COLO829 (cell line): Measurements from ENCODE around the gene FBXW12.

Experiments used
- DNase-seq: peaks from one replicate; pipeline ENCODE4 v3.0.0; 2012; ENCODE audit warnings: low spot score

The FBXW12 gene

GRCh38 chr3:48422272-48422671, 50.3 kb downstream of the FBXW12 start:
- no peak for DNase-seq

GRCh38 chr3:48422681-48423080, 50.7 kb downstream of the FBXW12 start:
- DNase-seq: no peak

DNA sequence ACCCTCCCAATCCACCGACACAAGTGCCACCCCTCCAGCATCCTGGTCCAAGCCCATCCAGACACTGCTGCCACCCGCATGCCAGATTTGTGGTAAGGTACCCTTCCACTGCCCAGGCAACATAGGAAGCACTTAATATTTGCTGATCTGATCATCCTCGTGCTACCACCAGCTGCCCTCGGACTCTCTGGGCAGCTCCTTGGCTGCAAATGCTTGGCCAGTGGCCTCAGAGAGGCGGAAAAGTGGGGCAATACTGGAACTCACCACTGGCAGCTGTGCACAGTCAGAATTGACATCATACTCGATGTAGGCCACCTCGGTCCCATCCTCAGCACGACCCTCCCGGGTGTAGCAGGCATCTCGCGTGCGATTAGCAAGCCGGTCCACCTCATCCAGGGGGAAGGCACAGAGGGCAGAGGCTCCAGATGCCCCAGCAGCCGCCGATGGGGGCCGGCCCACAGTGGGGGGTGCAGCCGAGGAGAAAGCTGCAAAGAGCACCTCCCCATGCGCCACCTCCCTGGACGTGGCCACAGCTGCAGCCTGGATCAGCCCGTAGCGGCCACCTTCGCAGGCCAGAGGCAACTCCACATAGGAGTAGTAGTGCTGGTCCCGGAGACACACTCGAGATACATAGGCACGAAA, 51.3 kb downstream of the FBXW12 start:
- no peak for DNase-seq

DNA sequence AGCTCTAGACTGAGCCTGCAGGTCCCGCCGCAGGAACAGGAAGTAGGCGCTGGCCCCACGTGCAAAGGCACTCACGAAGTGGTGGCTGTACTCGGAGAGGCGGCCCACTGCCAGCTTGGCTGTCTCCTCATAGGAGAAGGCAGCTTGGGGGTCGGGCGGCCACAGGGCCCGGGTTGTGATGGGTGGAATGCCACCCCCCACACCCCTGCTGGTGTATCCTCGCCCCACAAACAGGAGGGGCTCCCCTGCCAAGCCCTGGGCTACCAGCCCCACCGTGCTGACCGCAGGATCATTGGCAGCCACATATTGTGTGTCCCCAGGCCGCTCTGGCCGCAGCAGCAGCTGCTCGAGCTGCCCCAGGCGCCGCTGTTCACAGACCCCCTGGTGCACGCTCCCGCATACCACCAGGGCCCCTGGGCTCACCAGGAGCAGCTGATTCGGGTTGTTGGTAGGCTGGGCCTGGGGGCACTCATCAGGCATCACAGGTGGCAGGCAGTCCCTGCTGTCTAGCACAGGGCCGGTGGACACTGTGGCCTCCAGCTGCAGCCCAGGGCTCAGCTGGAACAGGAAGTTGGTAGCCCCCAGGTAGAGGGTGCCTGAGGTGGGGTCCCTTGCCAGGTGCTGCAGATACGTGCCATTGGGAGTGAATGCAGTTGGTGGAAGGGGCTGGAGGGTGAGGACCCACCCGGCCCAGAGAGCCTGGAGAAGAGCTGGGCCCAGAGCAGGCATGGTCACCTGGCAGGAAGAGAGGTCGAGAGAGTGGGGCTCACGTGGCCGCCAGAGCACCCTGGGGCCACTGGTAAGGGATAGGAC, 52.1 kb downstream of the FBXW12 start:
- DNase-seq: no peak

DNA sequence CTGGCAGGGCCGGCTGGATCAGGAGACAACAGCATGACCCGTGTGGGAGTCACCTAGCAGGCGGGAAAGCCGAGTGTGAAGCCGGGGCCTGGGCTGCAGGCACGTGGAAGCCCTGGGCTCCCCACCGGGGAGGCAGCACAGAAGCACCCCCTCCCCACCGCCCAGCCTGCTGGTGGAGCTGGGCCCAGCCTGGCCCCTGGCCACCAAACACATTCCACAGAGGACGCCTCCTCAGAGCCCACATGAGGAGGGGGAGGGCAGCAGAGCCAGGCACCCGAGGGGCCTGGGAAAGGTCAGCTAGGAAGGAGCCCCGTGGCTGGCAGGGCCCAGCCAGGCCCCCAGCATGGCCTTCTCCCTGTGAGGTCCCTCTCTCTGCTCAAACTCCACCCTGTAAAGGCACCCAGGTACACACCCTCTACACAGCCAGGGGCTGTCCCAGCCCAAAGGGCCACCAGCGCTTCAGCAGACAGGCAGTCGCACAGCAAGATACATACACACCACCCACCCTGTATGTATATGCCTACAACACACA, 53.3 kb downstream of the FBXW12 start:
- no peak for DNase-seq

DNA sequence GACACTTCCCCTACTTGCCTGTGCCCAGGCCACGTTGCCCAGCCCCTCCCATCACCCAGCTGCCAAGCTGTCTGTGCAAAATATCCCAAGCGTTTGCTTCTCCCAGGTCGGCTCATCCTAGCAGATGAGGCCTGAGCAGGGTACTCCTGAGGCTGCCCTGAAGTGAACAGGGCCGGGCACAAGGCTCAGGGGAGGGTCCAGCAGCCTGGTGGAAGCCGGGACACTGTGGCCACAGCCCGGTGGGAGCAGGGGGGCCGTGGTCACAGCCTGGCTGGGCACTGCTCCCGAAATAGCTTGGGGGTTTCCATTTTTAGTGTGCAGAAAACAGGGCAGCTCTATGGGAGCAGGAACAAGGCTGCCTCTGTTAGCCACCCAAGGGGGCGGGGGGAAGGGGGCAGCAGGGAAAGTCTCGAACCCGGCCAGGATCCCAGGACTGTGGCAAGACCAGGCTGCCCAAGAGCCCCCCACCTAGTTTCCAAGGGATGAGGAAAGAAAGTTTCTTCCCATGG, 54.4 kb downstream of the FBXW12 start:
- DNase-seq: peak; percentile 81

DNA sequence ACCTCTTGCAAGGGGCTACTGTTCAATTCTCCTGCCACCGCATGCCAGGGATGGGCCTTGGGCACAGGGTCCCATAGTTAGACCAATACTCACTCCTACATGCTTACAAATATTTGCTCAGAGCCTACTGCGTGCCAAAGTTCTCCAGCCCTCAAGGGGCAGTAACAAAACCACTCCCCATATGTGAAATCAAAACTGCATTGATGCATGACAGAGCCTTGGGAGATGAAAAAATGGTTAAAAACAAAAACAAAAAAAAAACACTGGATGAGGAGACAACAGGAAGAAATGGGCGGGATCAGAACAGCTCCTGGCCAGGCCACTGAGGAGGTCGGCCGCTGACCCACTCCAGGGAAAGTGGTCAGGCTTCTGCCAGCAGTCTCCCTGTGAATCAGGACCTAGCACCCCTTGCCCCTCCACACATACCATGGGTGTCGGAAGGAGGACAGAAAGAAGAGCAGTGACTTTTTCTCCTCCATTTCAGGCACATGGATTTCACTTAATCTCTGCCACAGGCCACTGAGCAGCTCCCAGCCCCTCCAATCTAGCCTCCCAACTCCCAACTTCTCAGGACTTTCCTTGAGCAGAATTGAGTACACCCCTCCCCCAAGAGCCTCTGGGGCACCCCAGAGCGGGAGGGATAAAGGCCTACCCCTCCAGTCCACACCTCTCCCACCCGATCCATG, 55.1 kb downstream of the FBXW12 start:
- DNase-seq: peak; percentile 49

DNA sequence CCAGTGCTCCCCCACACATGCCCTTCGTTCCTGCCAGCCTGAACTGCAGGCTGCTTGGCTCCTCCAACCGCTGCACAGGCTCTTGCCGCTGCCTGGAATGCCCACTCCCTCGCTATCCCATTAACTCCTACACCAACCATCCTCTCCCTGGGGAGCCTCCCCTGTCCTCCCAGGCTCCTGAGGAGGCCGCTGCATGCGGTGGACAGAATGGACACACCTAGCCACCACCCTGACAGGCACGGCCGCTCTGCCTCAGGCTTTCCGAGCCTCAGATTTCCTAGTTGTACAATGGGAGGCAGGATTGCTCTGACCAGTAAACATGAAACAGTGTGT, 55.6 kb downstream of the FBXW12 start:
- DNase-seq: no peak

DNA sequence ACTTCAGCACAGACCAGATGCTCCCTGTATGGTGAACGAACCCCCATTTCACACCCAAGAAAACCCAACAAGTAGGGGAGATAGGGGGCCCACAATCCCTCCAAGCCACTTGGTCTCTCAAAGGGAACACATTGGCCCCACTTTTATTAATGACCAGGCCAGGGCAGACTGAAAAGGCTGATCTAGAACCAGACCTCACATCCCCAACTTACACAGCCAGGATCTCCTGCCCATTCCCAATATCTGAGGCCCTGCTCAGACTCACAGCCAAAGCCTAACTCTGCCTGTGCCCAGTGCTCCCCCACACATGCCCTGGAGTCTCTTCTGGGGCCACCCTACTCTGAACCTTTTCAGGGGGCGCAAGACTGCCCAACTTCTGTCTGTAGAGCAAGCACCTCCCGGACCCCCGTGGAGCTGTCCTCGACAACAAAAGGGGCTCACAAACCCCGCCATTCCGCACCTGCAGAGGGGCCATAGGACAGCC, 56.1 kb downstream of the FBXW12 start:
- DNase-seq: no peak

- DNase-seq: no peak
Measured at GRCh38 chr3:48428572-48429316, 56.7 kb downstream of the FBXW12 start.

- no peak for DNase-seq
Measured at GRCh38 chr3:48429317-48429959, 57.4 kb downstream of the FBXW12 start.

- no peak for DNase-seq
Measured at GRCh38 chr3:48429960-48430707, 58.1 kb downstream of the FBXW12 start, which contains the start of gene PLXNB1. PLXNB1 (minus strand) TSS chr3:48430086; CDS start chr3:48424611, 5,475 bp downstream.

GRCh38 chr3:48430708-48431101, 58.7 kb downstream of the FBXW12 start:
- DNase-seq: no peak

GRCh38 chr3:48431224-48432029, 59.4 kb downstream of the FBXW12 start:
- no peak for DNase-seq

DNA sequence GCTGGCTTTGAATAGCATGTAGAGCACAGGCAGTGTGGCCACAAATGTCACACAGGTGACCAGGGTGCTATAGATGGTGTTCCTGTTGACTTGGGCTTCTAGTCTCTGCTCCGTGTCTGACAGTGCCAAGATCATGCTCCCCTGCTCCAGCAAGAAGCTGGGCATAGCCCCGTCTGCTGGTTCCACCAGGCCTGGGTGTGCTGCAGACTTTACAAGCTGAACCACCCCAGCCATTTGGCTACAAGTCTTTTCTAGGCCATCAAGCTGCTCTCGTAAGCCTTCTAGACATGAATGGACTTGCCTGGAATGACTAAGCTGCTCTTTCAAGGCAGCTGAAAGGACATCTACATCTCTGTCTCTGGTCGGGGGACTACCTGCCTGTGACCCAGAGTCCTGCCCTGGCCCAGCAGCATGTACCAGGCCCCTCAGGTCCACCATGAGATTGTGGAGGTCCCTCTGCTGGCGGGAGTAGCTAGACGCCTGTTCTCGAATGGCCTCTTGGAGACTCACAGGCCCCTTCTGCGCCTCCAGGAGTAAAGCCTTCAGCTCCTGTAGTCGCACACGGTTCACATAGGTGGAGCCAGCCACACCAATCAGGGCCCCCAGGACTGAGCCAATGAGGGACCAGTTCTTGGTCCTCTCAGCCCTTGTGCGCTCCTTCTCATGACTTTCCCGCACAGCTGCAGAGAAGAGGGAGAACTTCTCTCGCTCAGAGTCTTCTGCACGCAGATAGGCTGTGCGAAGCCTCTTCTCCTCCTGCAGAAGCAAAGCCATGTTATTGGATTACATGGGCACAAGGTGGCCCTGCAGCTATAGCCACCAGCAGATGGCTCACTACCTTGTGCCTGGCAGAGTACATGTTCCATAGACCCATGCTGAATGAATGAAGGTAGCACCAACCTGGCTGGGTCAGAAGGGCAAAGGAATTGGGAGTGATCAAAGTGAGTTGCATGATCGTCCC, 60.7 kb downstream of the FBXW12 start:
- no peak for DNase-seq

DNA sequence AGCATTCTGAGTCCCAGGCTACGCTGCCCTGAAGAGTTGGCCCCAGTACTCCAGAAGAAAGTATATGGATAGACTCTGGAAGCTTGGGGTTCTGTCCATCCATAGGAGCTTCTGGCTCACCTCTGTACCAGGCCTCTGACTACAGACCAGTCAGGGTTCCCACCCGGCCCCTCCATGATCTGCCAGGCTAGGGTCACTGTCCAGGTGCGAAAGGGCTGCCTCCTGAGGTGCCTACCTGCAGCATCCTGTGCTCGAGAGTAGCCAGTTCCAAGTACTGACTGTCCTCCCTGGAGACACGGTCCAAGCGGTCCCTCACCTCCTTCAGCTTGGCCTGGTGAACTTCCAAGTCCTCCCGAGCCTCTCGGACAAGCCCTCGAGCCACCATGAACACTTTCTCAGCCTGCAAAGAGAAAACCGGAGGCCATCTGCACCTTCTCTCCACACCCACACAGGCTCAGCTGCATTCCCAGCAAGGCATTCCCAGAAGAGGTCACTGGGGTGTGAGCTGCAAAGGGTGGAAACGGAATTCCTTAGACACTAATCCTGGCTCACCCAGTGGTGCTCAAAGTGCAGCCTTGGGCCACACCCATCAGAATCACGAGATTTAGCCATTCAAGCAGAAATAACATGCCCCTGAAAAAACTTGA, 61.6 kb downstream of the FBXW12 start:
- DNase-seq: peak; percentile 45

- DNase-seq: no peak
Measured at GRCh38 chr3:48434591-48435222, 62.7 kb downstream of the FBXW12 start.
